ENCODE measurements around the gene HSPG2. TPM values are rescaled to one million over a fixed set of nuclear protein-coding genes. Genes with fewer than 3 reads are reported as not detected.

HSPG2 gene
- total and polyA plus RNA-seq, 10 of the 15 experiments (the other 5 are each of a cell fraction or from before 2014, with no cell fraction given): 0.30 to 3.4 (median 0.73) TPM; not detected in 2

DNA sequence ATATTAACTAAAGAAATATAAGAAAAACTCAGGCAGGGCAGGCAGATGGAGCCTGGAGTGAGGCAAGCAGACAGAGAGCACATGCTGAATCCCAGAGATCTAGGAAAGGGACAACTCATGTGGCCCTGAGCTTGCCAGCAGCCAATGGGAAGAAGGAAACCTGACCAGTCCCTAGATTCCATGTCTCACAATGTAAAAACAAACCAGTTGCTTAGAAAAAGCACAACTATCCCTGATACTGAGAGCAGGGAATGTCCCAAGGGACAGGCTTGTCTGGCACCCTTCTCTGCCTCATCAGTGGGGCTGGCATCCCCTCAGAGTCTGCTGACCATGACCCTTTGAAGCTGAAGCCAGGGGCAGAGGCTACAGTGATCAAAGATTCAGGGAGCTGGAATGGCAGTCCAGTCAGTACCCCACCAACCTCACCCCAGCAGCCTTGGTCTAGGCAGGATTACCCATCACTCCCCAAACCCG is 27.8 kb downstream of the HSPG2 start:
- ChIA-PET RAD21 (ENCODE audit: unreplicated experiment) (interaction anchor here (0.8 to 1.9 kb wide), 4 partner anchors 9 to 148 kb away, joined by 3 to 5 read pairs (median 4); no protein-coding TSS in a partner anchor), CTCF (interaction anchor here (0.9 to 1.5 kb wide), 6 partner anchors 8 to 127 kb away, joined by 3 to 4 read pairs (median 3); no protein-coding TSS in a partner anchor), POLR2A (interaction anchor here (0.5 to 1.4 kb wide), 5 partner anchors 9 to 147 kb away, joined by 4 to 7 read pairs (median 5); no protein-coding TSS in a partner anchor), SMC1A (ENCODE audit: uncharacterized antibody, unreplicated experiment) (interaction anchor here (0.8 to 1.9 kb wide), 6 partner anchors 24 to 206 kb away, joined by 3 to 6 read pairs (median 4); no protein-coding TSS in a partner anchor)
- H3K4me1 ChIP-seq (ENCODE audit: control insufficient read depth, insufficient read depth, low read length): peaks cover 12% of the 10 kb centered on the region
- H3K4me3 ChIP-seq: no peak overlapping the region
- H3K27me3 ChIP-seq (replicated peaks in 1 of 2; ENCODE audit: control insufficient read depth in 2 of 2, insufficient read depth in 2 of 2, low read length in 1 of 2): no peaks in the 10 kb centered on the region
- H3K79me2 ChIP-seq (ENCODE audit: control insufficient read depth, insufficient read depth, low read length): no peaks in the 10 kb centered on the region
- in situ Hi-C loops (cut with MboI): no loop called here
- DNase-seq (ENCODE audit: low read depth, low spot score) (no peak), FAIRE-seq (peak; percentile 31), ATAC-seq (no peak; the same call in none of the 3 replicates)
- no peaks in the 10 kb centered on the region for H4K20me1 ChIP-seq (ENCODE audit: control insufficient read depth, insufficient read depth)
- 0% methylated on average over 1 of the region's 1 CpG for WGBS (ENCODE audit: insufficient coverage, insufficient replicate concordance, low lambda C conversion rate, missing lambda C conversion rate)
- TF ChIP-seq, protein P1, sequence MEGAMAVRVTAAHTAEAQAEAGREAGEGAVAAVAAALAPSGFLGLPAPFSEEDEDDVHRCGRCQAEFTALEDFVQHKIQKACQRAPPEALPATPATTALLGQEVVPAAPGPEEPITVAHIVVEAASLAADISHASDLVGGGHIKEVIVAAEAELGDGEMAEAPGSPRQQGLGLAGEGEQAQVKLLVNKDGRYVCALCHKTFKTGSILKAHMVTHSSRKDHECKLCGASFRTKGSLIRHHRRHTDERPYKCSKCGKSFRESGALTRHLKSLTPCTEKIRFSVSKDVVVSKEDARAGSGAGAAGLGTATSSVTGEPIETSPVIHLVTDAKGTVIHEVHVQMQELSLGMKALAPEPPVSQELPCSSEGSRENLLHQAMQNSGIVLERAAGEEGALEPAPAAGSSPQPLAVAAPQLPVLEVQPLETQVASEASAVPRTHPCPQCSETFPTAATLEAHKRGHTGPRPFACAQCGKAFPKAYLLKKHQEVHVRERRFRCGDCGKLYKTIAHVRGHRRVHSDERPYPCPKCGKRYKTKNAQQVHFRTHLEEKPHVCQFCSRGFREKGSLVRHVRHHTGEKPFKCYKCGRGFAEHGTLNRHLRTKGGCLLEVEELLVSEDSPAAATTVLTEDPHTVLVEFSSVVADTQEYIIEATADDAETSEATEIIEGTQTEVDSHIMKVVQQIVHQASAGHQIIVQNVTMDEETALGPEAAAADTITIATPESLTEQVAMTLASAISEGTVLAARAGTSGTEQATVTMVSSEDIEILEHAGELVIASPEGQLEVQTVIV (IDR thresholded peaks at IDR 0.05; ENCODE audit: borderline replicate concordance, partially characterized antibody): no peak
- TF ChIP-seq RAD51 (IDR thresholded peaks at IDR 0.05): no peak
- no peak for TF ChIP-seq ZNF622 (IDR thresholded peaks at IDR 0.05)
- TF ChIP-seq, protein P2, sequence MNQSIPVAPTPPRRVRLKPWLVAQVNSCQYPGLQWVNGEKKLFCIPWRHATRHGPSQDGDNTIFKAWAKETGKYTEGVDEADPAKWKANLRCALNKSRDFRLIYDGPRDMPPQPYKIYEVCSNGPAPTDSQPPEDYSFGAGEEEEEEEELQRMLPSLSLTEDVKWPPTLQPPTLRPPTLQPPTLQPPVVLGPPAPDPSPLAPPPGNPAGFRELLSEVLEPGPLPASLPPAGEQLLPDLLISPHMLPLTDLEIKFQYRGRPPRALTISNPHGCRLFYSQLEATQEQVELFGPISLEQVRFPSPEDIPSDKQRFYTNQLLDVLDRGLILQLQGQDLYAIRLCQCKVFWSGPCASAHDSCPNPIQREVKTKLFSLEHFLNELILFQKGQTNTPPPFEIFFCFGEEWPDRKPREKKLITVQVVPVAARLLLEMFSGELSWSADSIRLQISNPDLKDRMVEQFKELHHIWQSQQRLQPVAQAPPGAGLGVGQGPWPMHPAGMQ (IDR thresholded peaks at IDR 0.05; ENCODE audit: borderline replicate concordance): no peak
- TF ChIP-seq TARDBP (IDR thresholded peaks at IDR 0.05; ENCODE audit: borderline replicate concordance): no peak
- TF ChIP-seq RB1 (IDR thresholded peaks at IDR 0.05; ENCODE audit: borderline replicate concordance): no peak
- no peak for TF ChIP-seq BACH1 (IDR thresholded peaks at IDR 0.05; ENCODE audit: borderline replicate concordance)
- no peak for TF ChIP-seq SPI1 (IDR thresholded peaks at IDR 0.05; ENCODE audit: borderline replicate concordance, insufficient read depth, low read depth, low read length)
- no peak for TF ChIP-seq BHLHE40 (IDR thresholded peaks at IDR 0.05; ENCODE audit: borderline replicate concordance in 1 of 2, low read depth in 2 of 2, low read length in 1 of 2)
- TF ChIP-seq TCF7 (IDR thresholded peaks at IDR 0.05; ENCODE audit: borderline replicate concordance): no peak
- no peak for TF ChIP-seq NR2F1 (conservative IDR thresholded peaks at IDR 0.05)
- TF ChIP-seq, protein P3, sequence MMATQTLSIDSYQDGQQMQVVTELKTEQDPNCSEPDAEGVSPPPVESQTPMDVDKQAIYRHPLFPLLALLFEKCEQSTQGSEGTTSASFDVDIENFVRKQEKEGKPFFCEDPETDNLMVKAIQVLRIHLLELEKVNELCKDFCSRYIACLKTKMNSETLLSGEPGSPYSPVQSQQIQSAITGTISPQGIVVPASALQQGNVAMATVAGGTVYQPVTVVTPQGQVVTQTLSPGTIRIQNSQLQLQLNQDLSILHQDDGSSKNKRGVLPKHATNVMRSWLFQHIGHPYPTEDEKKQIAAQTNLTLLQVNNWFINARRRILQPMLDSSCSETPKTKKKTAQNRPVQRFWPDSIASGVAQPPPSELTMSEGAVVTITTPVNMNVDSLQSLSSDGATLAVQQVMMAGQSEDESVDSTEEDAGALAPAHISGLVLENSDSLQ (IDR thresholded peaks at IDR 0.05): no peak
- no peak for TF ChIP-seq POU2F2 (IDR thresholded peaks at IDR 0.05; ENCODE audit: borderline replicate concordance, low read depth, low read length)
- no peaks in the 10 kb centered on the region for H3K9me3 ChIP-seq (replicated peaks; ENCODE audit: control insufficient read depth, insufficient read depth, low read length)
- intact Hi-C loops (cut with micrococcal nuclease; ENCODE audit: unreplicated experiment): no loop called here
- H3K36me3 ChIP-seq (ENCODE audit: control insufficient read depth in 2 of 2, insufficient read depth in 2 of 2, low read length in 1 of 2): no peaks in the 10 kb centered on the region
- peak overlapping the region; percentile 57 for H2AFZ ChIP-seq (ENCODE audit: control insufficient read depth, low read depth, low read length)
- no peak overlapping the region for H3K27ac ChIP-seq (ENCODE audit: control insufficient read depth, insufficient read depth)
- H3K4me2 ChIP-seq (ENCODE audit: control insufficient read depth, insufficient read depth): peak overlapping the region; percentile 20; the same call in 1 of the 2 replicates
- no peak overlapping the region for H3K9ac ChIP-seq (ENCODE audit: control insufficient read depth, insufficient read depth, low read length)
- BruUV-seq (replicated peaks): no TSS peak

All from GM12878 (cell line).